Sigmoid colon (tissue), 7 donors: ENCODE measurements around the gene POU3F1. TPM values are rescaled to one million over a fixed set of nuclear protein-coding genes. Genes with fewer than 3 reads are reported as not detected.

Source experiments
- DNase-seq: peaks from one replicate; pipeline ENCODE4 v3.0.0-alpha.2; 2019
- H3K27ac ChIP-seq, 4 donors: fragments of 200-600 bp; sonication (generic); one replicate each; pipeline ENCODE4 v1.5.1; 2016 to 2019; ENCODE audit warnings: mild to moderate bottlenecking in 1 of 4
- H3K27me3 ChIP-seq, 3 donors: fragments of 200-600 bp; sonication (generic); one replicate each; pipeline ENCODE4 v1.5.1; 2019; ENCODE audit warnings: mild to moderate bottlenecking in 1 of 3
- H3K36me3 ChIP-seq, 4 donors: fragments of 200-600 bp; sonication (generic); one replicate each; pipeline ENCODE4 v1.5.1; 2016 to 2019
- H3K4me1 ChIP-seq, 4 donors: fragments of 200-600 bp; sonication (generic); one replicate each; pipeline ENCODE4 v1.5.1; 2017 to 2019
- H3K4me3 ChIP-seq, 4 donors: fragments of 200-600 bp; sonication (generic); one replicate each; pipeline ENCODE4 v1.5.1; 2017 to 2019; ENCODE audit warnings: mild to moderate bottlenecking in 2 of 4, moderate library complexity in 1 of 4
- H3K9me3 ChIP-seq, 4 donors: fragments of 200-600 bp in 3 of 4; sonication (generic) in 3 of 4; one replicate each; pipeline versions ENCODE4 v1.5.1 to v1.6.1; 2013 to 2019
- CTCF ChIP-seq, 4 experiments: fragments of 450-650 bp in 3 of 4; fragments of 200-600 bp in 1 of 4; IDR thresholded peaks; one replicate each; pipeline ENCODE4 v1.5.1; 2016 to 2019; ENCODE audit warnings: antibody characterized with exemption in 4 of 4, mild to moderate bottlenecking in 3 of 4, moderate library complexity in 2 of 4
- EP300 ChIP-seq, 4 donors: sonication (generic); formaldehyde crosslinking; IDR thresholded peaks; one replicate each; pipeline ENCODE4 v1.6.1; 2017; ENCODE audit warnings: antibody characterized with exemption in 4 of 4
- POLR2A ChIP-seq, 2 donors: fragments of 450-650 bp; IDR thresholded peaks; one replicate each; pipeline ENCODE4 v1.6.1; 2016; ENCODE audit warnings: antibody characterized with exemption in 2 of 2, mild to moderate bottlenecking in 2 of 2, moderate library complexity in 2 of 2
- POLR2AphosphoS5 ChIP-seq, 4 donors: sonication (generic); formaldehyde crosslinking; IDR thresholded peaks; one replicate each; pipeline ENCODE4 v1.6.1; 2017; ENCODE audit warnings: antibody characterized with exemption in 4 of 4
- WGBS, 2 donors: extraction: QIAGEN DNeasy Blood & Tissue Kit; methylation state at CpG; one replicate each; pipeline ENCODE4 v1.1.7; 2013; 5-methylcytosine and 5-hydroxymethylcytosine counted together
- intact Hi-C: fragments of 100-400 bp; cut with DNase I; formaldehyde crosslinking; loops from one replicate; pipeline ENCODE4 v1.15.1; 2023
- polyA plus RNA-seq, 3 donors: library from polyadenylated mRNA; stranded (reverse); fragments of 200-250 nt; gene quantifications; one replicate each; pipeline ENCODE4 v1.2.3, GENCODE V29; 2013
- total RNA-seq, 4 donors: library from RNA; depleted of rRNA; stranded (reverse); fragments of >200 nt; gene quantifications; one replicate each; pipeline ENCODE4 v1.1.0, GENCODE V29; 2016
- donor health status: healthy with polysubstance abuse.
- donor health status: Bipolar disorder and iron deficiency.
- donor health status: healthy.

The POU3F1 gene
- total and polyA plus RNA-seq, 7 donors = 0.09 TPM; not detected in 6

GRCh38 chr1:38071312-38072256 is 25.0 kb upstream of the POU3F1 start:
- Histone ChIP-seq H3K4me1 (no peaks in the 10 kb centered on the region), H3K4me3 (no peak overlapping the region), H3K27me3 (peaks cover 0 to 46% (median 13%) of the 10 kb centered on the region in 3 donors), H3K36me3 (no peaks in the 10 kb centered on the region), H3K9me3 (no peaks in the 10 kb centered on the region), H3K27ac (no peak overlapping the region)
- intact Hi-C loops = no loop called here
- WGBS, 2 donors = 39 to 61% methylated on average over 10 of the region's 10 CpGs
- no peak for DNase-seq
- TF ChIP-seq POLR2AphosphoS5 (IDR thresholded peaks at IDR 0.05) (no peak), POLR2A (IDR thresholded peaks at IDR 0.05) (no peak), CTCF (IDR thresholded peaks at IDR 0.05) (no peak), EP300 (IDR thresholded peaks at IDR 0.05) (no peak)

- 68 to 88% methylated on average over 3 of the region's 3 CpGs for WGBS, 2 donors
- TF ChIP-seq POLR2AphosphoS5 (IDR thresholded peaks at IDR 0.05) = no peak
- DNase-seq = no peak
- no peaks in the 10 kb centered on the region for H3K4me1 ChIP-seq
- no peaks in the 10 kb centered on the region for H3K9me3 ChIP-seq
- intact Hi-C loops = no loop called here
- peaks cover 0 to 27% (median 13%) of the 10 kb centered on the region in 3 donors for H3K27me3 ChIP-seq
- H3K27ac ChIP-seq = no peak overlapping the region
- H3K36me3 ChIP-seq = no peaks in the 10 kb centered on the region
- no peak overlapping the region for H3K4me3 ChIP-seq
These were observed 22.4 kb upstream of the POU3F1 start for GRCh38 chr1:38068980-38069340.

- TF ChIP-seq EP300 (IDR thresholded peaks at IDR 0.05) (no peak), CTCF (IDR thresholded peaks at IDR 0.05) (no peak), POLR2AphosphoS5 (IDR thresholded peaks at IDR 0.05) (no peak), POLR2A (IDR thresholded peaks at IDR 0.05) (no peak)
- H3K27ac ChIP-seq = no peak overlapping the region
- H3K4me1 ChIP-seq = no peaks in the 10 kb centered on the region
- H3K27me3 ChIP-seq = peaks cover 0 to 26% (median 13%) of the 10 kb centered on the region in 3 donors
- no peak for DNase-seq
- intact Hi-C loops = no loop called here
- no peak overlapping the region for H3K4me3 ChIP-seq
- no peaks in the 10 kb centered on the region for H3K9me3 ChIP-seq
- 50 to 59% methylated on average over 14 of the region's 14 CpGs for WGBS, 2 donors
- no peaks in the 10 kb centered on the region for H3K36me3 ChIP-seq
These were observed 21.8 kb upstream of the POU3F1 start for GRCh38 chr1:38068220-38068979.

- H3K36me3 ChIP-seq = no peaks in the 10 kb centered on the region
- intact Hi-C loops = no loop called here
- no peak overlapping the region for H3K27ac ChIP-seq
These were observed 17.8 kb upstream of the POU3F1 start for GRCh38 chr1:38064197-38064903.

More at GRCh38 chr1:38064197-38064903, 17.8 kb upstream of the POU3F1 start:
- TF ChIP-seq CTCF (IDR thresholded peaks at IDR 0.05) (no peak), EP300 (IDR thresholded peaks at IDR 0.05) (no peak)
- Histone ChIP-seq H3K4me3 (no peak overlapping the region), H3K4me1 (no peaks in the 10 kb centered on the region), H3K27me3 (peaks cover 0 to 14% (median 5%) of the 10 kb centered on the region in 3 donors), H3K9me3 (no peaks in the 10 kb centered on the region)
- no peak for DNase-seq
- WGBS, 2 donors = 68 to 70% methylated on average over 11 of the region's 11 CpGs
